Stomach smooth muscle (tissue), 2 donors: Measurements from ENCODE around the gene ETV6.

Experiments used
- H3K27ac ChIP-seq: one replicate; pipeline ENCODE4 v1.7.0; 2013; ENCODE audit warnings: mild to moderate bottlenecking, low read length, inconsistent platforms
- H3K27me3 ChIP-seq, 2 donors: one replicate each; pipeline ENCODE4 v1.7.0; 2013; ENCODE audit warnings: low read length in 2 of 2; ENCODE audit not compliant: insufficient read depth in 2 of 2, control insufficient read depth in 1 of 2
- H3K36me3 ChIP-seq, 2 donors: one replicate each; pipeline ENCODE4 v1.7.0; 2013; ENCODE audit warnings: low read length in 2 of 2; ENCODE audit not compliant: control insufficient read depth in 2 of 2, insufficient read depth in 2 of 2
- H3K4me1 ChIP-seq: one replicate; pipeline ENCODE4 v1.7.0; 2013; ENCODE audit warnings: low read length; ENCODE audit not compliant: control insufficient read depth, insufficient read depth
- H3K4me3 ChIP-seq, 2 donors: one replicate each; pipeline ENCODE4 v1.7.0; 2013; ENCODE audit warnings: low read length in 2 of 2
- H3K9ac ChIP-seq, 2 donors: one replicate each; pipeline ENCODE4 v1.7.0; 2013; ENCODE audit warnings: low read length in 2 of 2, mild to moderate bottlenecking in 1 of 2
- H3K9me3 ChIP-seq, 2 donors: one replicate each; pipeline ENCODE4 v1.7.0; 2013; ENCODE audit warnings: low read length in 2 of 2; ENCODE audit not compliant: control insufficient read depth in 2 of 2
- donor health status: healthy.
- donor health status: Pancreatic carcinoma.

The ETV6 gene

DNA sequence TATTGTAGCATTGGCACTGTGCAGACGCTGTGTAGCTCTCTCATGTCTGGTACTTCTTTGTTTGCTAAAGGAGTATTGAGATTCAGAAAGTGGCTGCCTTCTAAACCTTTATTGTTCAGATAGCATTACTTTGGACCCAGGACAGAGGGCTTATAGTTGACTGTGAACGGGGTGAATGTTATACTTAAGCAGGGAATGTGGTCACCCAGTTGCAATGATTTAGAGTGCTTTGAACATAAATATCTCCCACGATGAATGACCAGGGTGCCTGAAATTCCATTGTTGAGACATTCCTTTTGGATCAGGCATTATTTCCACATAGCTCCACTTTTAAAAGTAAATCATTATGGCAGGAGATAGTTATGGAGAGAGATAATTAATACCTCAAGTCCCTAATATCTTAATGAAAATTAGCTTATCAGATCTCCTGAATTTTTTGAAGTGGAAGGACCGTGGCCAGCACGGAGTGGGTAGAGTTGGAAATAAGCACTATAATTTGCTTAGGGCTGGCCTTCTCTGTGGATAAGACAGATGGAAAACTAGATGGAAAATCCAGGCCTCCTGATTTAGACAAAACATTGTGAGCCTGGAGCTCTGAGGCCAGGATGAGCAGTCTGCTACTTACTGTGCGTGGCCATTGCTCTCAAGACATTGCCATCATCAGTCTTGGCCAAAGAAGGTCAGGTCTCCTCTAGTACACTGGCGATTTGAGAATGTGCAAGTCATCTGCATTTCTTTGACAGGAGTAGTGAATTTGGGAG is 114.5 kb downstream of the ETV6 start:
- Histone ChIP-seq H3K27me3 (no peaks in the 10 kb centered on the region), H3K36me3 (peaks cover 0 to 4% of the 10 kb centered on the region in 2 donors), H3K9ac (peak overlapping the region; percentile 30 to 42), H3K4me1 (peaks cover 73% of the 10 kb centered on the region), H3K4me3 (peak overlapping the region in 1 of 2 donors; percentile 17), H3K9me3 (no peaks in the 10 kb centered on the region), H3K27ac (peak overlapping the region; percentile 94)

DNA sequence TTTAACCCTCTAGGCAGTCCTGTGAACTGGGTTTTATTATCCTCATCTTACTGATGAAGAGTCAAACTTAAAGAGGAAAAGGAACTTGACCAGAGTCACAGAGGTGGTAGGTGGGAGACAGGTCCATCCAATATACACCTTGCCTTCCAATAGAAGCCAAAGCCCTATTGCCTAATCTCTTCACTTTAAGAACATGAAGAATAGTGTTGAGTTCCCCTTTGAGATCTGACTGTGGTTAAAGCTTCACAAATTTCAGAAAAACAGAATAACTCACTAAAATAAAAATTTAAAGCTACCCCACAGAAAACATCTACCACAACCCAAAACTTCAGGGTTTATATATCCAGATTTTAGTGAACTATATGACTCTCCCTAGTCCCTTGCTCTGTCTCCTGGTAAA is 115.4 kb downstream of the ETV6 start:
- Histone ChIP-seq H3K27ac (peak overlapping the region; percentile 94), H3K4me1 (peaks cover 64% of the 10 kb centered on the region), H3K9ac (peak overlapping the region in 1 of 2 donors; percentile 42)

GRCh38 chr12:11765421-11765816 is 115.9 kb downstream of the ETV6 start:
- H3K4me3 ChIP-seq, result no peak overlapping the region
- peak overlapping the region; percentile 57 to 73 for H3K9ac ChIP-seq
- H3K9me3 ChIP-seq, result no peaks in the 10 kb centered on the region
- no peaks in the 10 kb centered on the region for H3K27me3 ChIP-seq
- H3K36me3 ChIP-seq, result no peaks in the 10 kb centered on the region
- H3K4me1 ChIP-seq, result peaks cover 63% of the 10 kb centered on the region
- H3K27ac ChIP-seq, result peak overlapping the region; percentile 94

More for the DNA sequence above, 115.4 kb downstream of the ETV6 start:
- H3K36me3 ChIP-seq, result peaks cover 0 to 4% of the 10 kb centered on the region in 2 donors
- no peaks in the 10 kb centered on the region for H3K9me3 ChIP-seq
- no peaks in the 10 kb centered on the region for H3K27me3 ChIP-seq
- no peak overlapping the region for H3K4me3 ChIP-seq

GRCh38 chr12:11765817-11766794 is 116.6 kb downstream of the ETV6 start:
- H3K27ac ChIP-seq, result peak overlapping the region; percentile 94
- H3K9me3 ChIP-seq, result no peaks in the 10 kb centered on the region
- H3K27me3 ChIP-seq, result no peaks in the 10 kb centered on the region
- H3K4me3 ChIP-seq, result peak overlapping the region in 1 of 2 donors; percentile 47
- no peaks in the 10 kb centered on the region for H3K36me3 ChIP-seq
- H3K9ac ChIP-seq, result peak overlapping the region; percentile 63 to 73
- H3K4me1 ChIP-seq, result peaks cover 63% of the 10 kb centered on the region

DNA sequence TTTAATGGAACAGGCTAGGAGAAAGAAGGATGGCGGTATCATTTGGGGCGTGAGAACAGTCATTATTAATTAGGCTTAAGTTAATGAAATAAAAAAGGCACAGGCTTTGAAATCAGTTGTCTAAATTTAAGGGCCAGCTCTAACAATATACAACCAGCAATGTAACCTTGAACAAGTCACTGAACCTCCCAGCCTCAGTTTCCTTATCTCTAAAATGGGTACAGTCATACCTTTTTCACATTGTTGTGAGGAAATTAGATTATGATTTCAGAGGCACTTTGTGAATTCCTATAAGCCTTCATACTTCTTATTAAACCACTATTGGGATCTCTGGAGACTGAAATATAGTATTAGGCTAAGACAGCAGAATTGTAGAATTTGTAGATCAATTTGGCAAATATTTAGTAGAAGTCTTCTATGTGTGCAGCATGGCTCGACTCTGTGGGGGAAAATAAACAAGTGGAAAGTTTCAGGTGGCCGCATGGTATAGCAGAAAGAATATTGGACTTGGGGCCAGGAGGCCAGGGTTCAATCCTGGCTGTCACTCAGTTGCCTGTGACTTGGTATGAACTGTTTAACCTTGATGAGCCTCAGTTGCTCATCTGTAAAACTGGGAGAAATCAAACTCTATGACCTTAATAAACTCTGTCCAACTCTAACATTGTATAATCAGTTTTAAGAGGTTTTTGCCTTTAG is 117.7 kb downstream of the ETV6 start:
- no peak overlapping the region for H3K4me3 ChIP-seq
- peak overlapping the region; percentile 94 for H3K27ac ChIP-seq
- H3K4me1 ChIP-seq, result peaks cover 57% of the 10 kb centered on the region

GRCh38 chr12:11767798-11768197 is 118.3 kb downstream of the ETV6 start:
- peaks cover 51% of the 10 kb centered on the region for H3K4me1 ChIP-seq
- H3K9me3 ChIP-seq, result no peaks in the 10 kb centered on the region
- H3K4me3 ChIP-seq, result no peak overlapping the region
- no peaks in the 10 kb centered on the region for H3K27me3 ChIP-seq
- H3K9ac ChIP-seq, result no peak overlapping the region
- no peaks in the 10 kb centered on the region for H3K36me3 ChIP-seq
- no peak overlapping the region for H3K27ac ChIP-seq

More for the DNA sequence above, 117.7 kb downstream of the ETV6 start:
- H3K36me3 ChIP-seq, result no peaks in the 10 kb centered on the region
- H3K9ac ChIP-seq, result peak overlapping the region; percentile 30 to 63
- no peaks in the 10 kb centered on the region for H3K27me3 ChIP-seq
- no peaks in the 10 kb centered on the region for H3K9me3 ChIP-seq

- no peaks in the 10 kb centered on the region for H3K36me3 ChIP-seq
- H3K9me3 ChIP-seq, result no peaks in the 10 kb centered on the region
- H3K9ac ChIP-seq, result no peak overlapping the region
- H3K4me1 ChIP-seq, result peaks cover 45% of the 10 kb centered on the region
- H3K27me3 ChIP-seq, result no peaks in the 10 kb centered on the region
- no peak overlapping the region for H3K27ac ChIP-seq
- no peak overlapping the region for H3K4me3 ChIP-seq
Observed at GRCh38 chr12:11768233-11768965, 118.9 kb downstream of the ETV6 start.

DNA sequence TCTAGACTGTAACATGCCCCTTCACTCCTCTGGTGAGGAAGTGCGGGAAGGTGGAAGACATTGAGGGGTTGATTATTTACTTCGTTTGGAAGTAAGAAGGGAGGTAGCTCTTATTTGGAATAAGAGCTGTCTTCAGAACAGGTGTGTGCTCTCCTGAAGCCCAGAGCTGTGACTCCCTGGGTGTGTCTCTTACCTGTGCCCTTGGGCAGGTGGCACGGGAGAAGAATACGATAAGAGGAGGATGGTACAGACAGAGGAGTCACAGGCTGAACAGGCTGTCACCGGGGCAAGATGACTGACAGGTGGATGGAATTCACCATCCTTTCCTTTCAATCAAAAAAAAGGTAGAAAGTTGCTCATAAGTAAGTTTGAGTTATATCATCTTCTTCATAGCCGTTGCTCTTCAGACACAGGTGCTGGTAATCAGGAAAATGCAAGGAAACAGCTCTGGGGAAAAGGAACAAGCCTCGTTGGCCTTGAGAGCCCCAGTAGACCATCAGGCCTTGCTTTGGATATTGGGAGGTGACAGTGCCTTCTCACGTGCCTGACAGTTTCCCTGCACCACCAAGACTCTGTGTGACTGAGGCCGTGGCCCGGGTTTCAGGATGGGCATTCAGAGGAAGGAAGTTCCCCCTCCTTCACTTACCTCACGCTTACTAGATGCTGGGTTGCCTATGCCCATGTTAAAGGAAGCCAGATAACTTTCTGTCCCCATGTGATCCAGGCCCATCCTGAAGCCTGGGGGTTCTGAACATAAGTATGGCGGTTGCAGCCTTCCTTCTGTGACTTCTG is 120.4 kb downstream of the ETV6 start:
- H3K9ac ChIP-seq, result no peak overlapping the region
- peaks cover 0 to 2% of the 10 kb centered on the region in 2 donors for H3K36me3 ChIP-seq
- H3K4me1 ChIP-seq, result peaks cover 47% of the 10 kb centered on the region
- no peaks in the 10 kb centered on the region for H3K9me3 ChIP-seq
- H3K4me3 ChIP-seq, result no peak overlapping the region
- H3K27ac ChIP-seq, result no peak overlapping the region
- H3K27me3 ChIP-seq, result no peaks in the 10 kb centered on the region

GRCh38 chr12:11771356-11771755 is 121.9 kb downstream of the ETV6 start:
- Histone ChIP-seq H3K9ac (no peak overlapping the region), H3K36me3 (peaks cover 0 to 2% of the 10 kb centered on the region in 2 donors), H3K27me3 (no peaks in the 10 kb centered on the region), H3K4me1 (peaks cover 35% of the 10 kb centered on the region), H3K9me3 (no peaks in the 10 kb centered on the region), H3K4me3 (no peak overlapping the region), H3K27ac (no peak overlapping the region)
